ACHN (cell line): ENCODE measurements around the gene EMP2.

ENCODE experiments used
- DNase-seq: peaks from one replicate; pipeline ENCODE4 v3.0.0-alpha.2; 2015
- in situ Hi-C: cut with HindIII; loops from 2 replicates; pipeline ENCODE4 v1.10.0; 2017; ENCODE audit warnings: low sequenced_read_pairs, low pct_ligation_motif_present, low pct_unique_long_range_greater_than_20kb

EMP2 gene

DNA sequence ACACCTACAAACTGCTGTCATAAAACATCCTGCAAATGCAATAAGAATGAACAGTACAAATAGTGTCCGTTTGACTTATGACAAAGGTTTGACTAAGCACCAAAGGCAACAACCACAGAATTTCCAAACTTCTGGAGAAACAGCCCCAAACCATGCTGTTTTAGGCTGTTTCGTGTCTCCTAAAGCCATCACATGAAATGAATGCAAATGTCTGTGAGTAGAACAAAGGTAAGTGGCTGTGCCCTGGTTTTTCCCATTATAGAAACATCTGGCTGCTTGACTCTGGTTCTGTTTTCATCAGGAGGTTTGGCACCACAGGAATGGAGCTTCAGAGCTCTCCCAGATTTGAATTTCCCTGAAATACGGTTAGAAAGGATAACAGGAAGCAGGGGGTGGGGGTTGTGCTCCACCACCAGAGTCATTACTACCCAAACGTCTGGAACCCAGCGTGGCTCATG lies 4.6 kb upstream of the EMP2 start:
- in situ Hi-C loops: no loop called here
- no peak for DNase-seq

GRCh38 chr16:10583269-10583668 lies 2.9 kb upstream of the EMP2 start:
- DNase-seq: no peak
- in situ Hi-C loops: no loop called here

GRCh38 chr16:10581507-10581906 lies 1.1 kb upstream of the EMP2 start:
- in situ Hi-C loops: no loop called here
- DNase-seq: no peak

- no peak for DNase-seq
- in situ Hi-C loops: no loop called here
Observed at GRCh38 chr16:10580883-10581247, 467 bp upstream of the EMP2 start.

DNA sequence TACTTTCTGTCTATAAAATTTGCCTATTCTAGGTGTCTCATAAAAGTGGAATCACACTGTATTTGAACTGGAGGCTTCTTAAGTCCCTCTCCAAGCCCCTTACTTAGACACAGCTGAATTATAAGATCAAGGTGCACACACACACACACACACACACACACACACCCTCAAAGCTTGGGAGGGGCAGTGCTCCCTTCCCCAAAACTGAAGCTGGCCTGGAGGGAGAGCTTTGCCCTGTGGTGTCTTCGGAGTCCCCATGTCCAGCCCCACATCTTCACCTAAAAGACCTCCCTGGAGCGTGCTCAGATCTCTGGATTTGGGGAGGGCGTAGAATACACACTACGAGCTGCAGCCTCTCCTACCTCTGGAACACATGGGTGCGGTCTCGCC lies 828 bp downstream of the EMP2 start:
- DNase-seq: no peak
- in situ Hi-C loops: no loop called here

GRCh38 chr16:10578474-10579316 lies 1.7 kb downstream of the EMP2 start:
- in situ Hi-C loops: no loop called here
- DNase-seq: no peak

DNA sequence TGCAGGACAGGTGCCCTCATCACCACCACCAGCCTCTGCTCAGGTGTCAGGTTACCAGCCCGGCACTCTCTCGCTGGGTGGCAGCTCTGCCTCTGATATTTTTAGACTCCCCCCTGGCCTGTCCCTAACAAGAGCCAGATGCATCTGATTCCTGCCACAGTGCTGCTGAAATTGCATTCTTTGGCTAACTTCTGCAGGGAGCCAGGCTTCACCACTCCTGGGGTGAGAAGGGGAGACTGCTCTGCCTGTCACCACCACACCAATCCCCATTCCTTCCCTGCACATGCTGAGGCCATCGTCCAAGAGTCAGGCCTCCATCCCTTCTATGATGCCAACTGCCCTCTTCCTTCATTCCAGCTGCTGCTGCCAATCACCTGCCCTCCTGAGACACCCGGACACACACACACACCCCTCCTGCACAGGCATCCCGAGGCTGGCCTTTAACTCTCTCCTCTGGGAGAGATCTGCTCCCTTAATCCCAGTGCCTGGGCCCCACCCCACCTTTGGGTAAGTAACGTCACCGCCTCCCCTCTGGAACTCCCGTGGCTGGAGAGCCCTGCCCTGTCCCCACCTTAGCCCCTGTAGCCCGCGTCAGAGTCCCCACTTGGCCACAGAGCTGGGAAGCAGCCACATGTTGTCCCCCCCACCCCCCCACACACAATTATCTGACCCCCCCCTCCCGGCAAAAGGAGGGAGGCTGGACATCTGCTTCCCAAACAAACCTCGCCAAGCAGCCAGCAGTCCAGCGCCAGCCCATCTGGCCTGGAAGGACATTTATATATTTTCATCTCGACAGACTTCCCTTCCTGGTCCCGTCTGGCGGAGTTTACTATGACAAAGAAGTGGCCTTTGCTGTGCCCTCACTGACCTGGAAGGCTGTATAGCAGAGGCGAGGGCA lies 2.8 kb downstream of the EMP2 start:
- in situ Hi-C loops: no loop called here
- DNase-seq: no peak

DNA sequence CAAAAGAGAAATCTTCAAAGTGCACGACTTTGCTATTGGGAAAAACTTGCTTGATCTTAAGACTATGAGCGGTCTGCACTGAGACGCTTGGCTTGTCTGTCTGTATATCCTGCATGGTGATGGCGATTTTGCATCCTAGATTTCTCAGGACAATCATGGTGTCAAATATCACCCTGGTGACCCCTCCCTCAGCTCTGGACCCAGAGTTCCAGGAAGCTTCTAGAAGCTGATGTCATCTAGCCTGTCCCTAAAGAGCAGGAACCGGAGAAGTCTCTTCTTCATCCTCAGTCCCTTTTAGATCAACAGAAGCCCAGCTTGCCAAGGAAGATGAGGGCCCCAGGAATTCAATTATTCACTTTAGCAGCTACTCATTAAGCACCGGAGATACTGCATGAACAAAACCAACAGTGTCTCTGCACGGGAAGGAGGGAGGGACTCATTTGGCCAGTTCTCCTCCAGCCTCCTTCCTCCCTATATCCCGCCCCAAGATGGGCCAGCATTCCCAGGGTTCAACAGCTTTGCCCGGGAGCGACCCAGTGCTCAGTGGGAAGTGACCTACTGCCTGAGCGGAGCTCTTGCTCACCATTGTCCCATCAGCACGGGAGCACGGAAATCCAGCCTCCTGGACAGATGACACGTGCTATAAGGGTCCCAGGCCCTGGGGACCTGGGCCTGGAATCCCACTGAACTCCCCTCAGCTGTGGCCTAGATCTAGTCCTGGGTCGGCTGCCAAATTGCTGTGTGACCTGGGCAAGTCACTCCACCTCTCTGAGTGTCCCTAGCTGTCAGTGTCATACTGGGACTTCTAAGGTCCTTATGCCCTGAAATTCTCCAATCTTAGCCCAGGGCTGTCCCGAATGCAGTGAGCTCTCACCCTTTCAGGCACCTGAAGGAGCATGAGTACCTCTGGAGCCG lies 3.8 kb downstream of the EMP2 start:
- DNase-seq: no peak
- in situ Hi-C loops: no loop called here

- in situ Hi-C loops: no loop called here
- no peak for DNase-seq
Observed at GRCh38 chr16:10575506-10576130, 4.8 kb downstream of the EMP2 start.

DNA sequence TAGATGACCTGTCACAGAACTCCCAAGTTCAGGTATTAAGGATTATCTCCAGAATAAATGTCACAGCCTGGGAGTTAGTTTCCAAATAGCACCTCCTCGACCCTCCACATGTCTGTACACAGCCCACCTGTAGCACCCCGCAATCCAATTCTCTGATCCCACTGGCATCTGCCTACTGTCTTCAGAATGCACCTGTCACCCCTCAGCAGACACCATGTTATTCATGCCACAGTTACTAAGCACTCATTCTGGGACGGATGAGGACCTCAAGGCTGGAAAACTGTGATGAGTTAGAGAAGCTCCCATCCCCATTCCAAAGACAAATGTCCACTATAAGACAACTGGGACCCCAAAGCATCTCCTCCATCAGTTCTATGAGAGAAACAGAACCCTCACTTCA lies 7.8 kb downstream of the EMP2 start:
- in situ Hi-C loops: no loop called here
- DNase-seq: no peak

GRCh38 chr16:10571354-10571753 lies 9.0 kb downstream of the EMP2 start:
- in situ Hi-C loops: no loop called here

DNA sequence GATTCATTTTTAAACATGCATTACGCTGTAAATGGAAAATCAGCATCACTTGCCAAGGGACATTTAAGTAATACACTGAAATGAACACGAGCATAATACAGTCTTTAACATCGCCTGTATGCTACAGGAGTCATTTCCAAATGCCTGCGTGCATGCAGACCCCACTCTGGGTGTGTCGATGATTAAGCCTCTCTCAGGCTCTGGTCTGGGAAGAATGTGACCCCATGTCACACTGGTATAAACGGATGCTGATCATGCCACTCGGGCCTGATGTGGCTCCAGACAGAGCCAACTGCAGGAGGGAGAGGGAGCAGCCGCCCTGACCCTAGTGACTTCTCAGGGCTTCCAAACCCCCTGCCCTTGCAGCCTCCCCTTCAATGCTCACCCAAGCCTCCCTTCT lies 10.8 kb downstream of the EMP2 start:
- in situ Hi-C loops: no loop called here
- DNase-seq: no peak

More at GRCh38 chr16:10571354-10571753, 9.0 kb downstream of the EMP2 start:
- DNase-seq: no peak

DNA sequence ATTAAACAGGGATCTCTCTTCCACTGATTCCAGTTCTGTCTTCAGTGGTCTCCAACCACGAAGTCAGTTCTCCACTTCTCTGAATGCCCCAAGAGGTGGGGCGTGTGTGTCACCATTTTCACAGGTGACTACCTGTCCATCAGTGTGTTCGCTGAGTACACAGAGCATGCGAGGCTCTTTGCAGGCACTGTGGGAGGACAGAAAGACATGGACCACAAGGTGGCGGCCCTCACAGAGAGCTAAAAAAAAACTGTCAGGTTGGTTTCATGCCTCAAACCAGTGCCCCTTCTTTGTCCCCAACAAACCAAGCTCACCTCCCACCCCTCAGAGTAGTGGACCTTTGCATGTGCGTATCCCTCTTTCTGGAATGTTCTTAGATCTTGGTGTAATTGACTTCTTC lies 13.8 kb downstream of the EMP2 start:
- DNase-seq: no peak
- in situ Hi-C loops: no loop called here

DNA sequence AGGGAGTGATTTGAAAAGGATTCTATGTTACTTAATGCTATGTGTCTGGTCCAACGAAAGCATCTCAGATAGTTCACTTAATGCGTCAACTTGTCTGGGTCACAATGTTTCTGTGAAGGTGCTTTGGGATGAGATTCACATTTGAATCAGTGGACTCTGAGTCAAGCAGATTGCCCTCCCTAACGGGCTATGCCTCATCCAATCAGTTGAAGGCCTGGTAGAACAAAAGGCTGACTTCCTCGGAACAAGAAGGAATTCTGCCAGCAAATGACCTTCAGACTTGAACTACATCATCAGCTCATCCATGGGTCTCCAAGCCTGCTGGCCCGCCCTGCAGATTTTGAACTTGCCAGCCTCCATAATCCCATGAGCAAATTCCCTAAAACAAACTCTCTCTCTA lies 15.2 kb downstream of the EMP2 start:
- DNase-seq: no peak
- in situ Hi-C loops: no loop called here

DNA sequence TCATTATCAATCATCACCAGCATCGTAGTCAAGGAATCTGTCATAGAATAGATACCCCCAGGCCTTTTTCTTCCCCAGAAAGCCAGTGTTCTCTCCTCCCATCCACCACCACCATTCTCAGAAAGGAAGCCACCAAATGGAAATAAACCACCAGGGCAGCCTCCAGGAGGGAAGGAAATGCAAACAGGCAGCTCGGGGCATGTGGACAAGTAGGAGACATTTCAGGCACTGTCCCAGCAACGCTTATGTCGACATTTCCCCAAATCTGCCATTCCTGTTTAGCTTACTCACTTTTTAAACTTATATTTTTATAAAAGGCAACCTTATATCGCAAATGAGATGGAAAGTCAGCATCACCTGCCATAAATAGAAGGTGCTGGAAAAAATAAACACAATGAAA lies 15.8 kb downstream of the EMP2 start:
- no peak for DNase-seq
- in situ Hi-C loops: no loop called here

DNA sequence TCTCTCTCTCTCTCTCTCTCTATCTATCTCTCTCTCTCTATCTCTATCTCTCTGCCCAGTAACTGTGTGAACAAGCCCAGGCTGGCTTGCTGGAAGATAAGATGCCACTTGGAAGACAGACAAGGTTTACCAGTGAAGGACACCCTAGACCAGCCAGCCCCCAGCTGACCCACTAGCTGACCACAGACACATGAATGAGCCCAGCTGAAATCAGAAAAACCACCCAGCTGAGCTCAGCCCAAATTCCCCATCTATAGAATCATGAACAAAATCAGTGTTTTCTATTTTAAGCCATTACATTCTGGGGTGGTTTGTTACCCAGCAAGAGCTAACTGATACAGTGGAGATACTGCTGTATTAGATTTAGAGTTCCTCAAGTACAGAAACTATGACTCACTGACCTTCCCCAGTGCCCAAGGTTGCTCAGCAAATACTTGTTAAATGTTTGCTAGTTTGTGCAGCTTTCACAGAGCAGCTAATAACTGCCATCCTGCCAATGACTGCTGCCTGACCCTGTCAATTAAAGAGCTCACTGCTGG lies 18.0 kb downstream of the EMP2 start:
- in situ Hi-C loops: no loop called here
- DNase-seq: no peak

DNA sequence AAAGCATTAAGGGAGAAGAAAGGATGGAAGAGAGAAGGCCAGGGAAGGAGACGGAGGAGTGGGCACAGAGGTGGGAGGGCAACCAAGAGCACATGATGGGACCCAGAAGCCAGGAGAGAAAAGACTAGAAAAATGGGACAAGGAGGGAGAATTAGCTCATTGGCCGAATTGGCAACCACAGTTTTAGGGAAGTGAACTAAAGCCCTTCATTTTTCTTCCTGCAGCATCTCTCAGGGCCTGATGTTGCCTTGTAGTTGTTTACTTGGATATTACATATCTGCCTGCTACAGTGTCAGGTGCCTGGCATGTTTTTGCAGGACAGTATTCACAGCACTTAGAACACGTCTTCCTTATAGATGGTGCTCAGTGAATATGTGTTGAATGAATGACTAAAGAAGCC lies 19.0 kb downstream of the EMP2 start:
- in situ Hi-C loops: no loop called here

GRCh38 chr16:10561001-10561400 lies 19.4 kb downstream of the EMP2 start:
- no peak for DNase-seq

More for the DNA sequence above, 19.0 kb downstream of the EMP2 start:
- no peak for DNase-seq

More at GRCh38 chr16:10561001-10561400, 19.4 kb downstream of the EMP2 start:
- in situ Hi-C loops: no loop called here
